GM21360 (cell line): ENCODE results near the gene WNT7B.

ENCODE experiments used
- ATAC-seq: cut with Tn5 transposase; IDR thresholded peaks from one replicate; pipeline ENCODE4 v1.9.1; 2021; ENCODE audit warnings: mild to moderate bottlenecking, moderate library complexity; ENCODE audit not compliant: unreplicated experiment

Gene WNT7B

GRCh38 chr22:45974498-45974897 is 2.5 kb downstream of the WNT7B start:
- ATAC-seq, result no peak

- ATAC-seq, result no peak
Measured at GRCh38 chr22:45972889-45973253, 4.1 kb downstream of the WNT7B start.

DNA sequence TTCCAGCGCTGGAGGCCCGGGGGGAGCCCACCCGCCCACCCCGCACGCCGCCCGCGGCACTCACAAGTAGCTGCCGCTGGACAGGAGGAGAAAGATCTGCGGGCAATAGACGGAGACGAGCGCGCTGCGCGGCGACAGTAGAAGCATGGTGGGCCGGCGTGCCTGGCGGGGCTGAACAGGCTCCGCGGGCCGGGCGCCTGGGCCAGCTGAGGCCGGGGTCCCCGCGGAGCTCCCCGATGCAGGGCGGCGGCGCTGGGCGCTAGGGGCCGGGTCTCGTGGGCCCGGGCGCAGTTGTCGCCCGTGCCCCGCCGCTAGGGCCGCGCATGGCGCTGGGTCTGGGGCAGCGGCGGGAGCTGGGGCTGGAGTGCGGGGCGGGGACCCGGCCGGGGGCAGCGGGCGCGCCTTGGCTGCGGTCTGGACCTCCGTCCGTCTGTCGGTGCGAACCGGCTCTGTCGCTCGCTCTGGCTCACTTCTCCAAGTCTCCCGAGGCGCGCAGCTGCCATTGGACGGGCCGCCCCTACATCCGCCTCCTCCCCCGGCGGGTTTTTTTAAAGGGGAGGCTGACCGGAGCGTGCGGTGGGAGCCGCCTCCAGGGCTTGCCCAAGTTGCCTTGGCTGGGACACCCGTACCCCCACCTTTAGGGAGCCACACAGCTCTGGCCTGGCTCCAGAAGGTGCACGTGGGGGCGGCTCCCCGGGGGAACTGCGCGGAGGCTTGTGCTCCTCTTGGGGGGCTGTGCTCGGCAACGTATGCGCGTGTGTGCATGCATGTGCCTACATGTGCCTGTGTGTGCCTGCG is 4.7 kb downstream of the WNT7B start:
- ATAC-seq, result no peak

DNA sequence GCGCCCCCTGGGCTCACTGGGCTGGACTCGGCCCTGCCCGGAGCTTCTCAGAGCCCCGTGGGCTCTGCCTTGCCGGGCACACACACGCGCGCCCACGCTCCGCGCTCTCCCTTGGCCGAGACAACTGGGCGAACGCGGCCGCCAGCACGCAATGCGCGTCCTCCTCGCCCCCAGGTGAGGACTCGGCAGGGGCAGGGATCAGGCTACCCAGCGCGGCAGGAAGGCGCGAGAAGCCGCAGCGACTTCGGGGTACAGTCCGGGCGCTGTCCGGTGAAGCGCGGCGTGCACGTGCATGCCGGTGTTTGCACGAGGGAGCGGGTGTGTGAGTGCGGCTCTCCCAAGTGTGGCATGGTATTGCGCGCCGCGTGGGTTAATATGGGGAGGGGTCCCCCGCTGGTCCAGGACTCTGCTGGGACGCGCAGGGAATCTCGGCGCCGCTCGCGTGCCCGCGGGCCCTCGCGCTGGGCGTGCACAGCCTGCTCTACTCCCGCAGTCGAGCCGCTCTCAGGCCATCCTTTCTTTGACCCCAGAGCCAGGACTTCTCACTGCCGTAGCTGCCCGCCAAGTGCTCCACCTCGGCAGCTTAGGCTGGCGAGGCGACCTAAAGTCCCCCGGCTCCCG is 5.4 kb downstream of the WNT7B start:
- ATAC-seq, result no peak

- ATAC-seq, result no peak
Measured at GRCh38 chr22:45970705-45971407, 6.1 kb downstream of the WNT7B start.

- no peak for ATAC-seq
Measured at GRCh38 chr22:45969801-45970470, 7.0 kb downstream of the WNT7B start.

DNA sequence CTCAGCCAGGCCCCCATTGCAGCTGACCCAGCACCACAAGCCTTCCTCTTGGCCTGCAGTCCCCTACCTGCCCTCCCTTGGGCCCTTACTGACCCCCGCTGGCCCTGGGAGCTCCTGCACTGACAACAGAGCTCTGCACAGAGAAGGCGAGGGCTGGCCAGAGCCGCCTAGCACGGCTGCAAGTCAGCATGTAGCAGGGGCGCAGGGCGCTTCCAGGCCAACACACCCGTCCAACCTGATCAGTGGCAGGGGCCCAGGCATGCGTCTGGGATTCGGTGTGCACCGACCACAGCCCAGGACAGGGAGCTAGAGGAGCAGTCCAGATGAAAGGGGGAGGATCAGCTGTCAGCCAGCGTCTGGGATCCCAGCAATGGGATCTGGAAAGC is 7.6 kb downstream of the WNT7B start:
- ATAC-seq, result no peak

GRCh38 chr22:45968751-45969413 is 8.1 kb downstream of the WNT7B start:
- no peak for ATAC-seq

DNA sequence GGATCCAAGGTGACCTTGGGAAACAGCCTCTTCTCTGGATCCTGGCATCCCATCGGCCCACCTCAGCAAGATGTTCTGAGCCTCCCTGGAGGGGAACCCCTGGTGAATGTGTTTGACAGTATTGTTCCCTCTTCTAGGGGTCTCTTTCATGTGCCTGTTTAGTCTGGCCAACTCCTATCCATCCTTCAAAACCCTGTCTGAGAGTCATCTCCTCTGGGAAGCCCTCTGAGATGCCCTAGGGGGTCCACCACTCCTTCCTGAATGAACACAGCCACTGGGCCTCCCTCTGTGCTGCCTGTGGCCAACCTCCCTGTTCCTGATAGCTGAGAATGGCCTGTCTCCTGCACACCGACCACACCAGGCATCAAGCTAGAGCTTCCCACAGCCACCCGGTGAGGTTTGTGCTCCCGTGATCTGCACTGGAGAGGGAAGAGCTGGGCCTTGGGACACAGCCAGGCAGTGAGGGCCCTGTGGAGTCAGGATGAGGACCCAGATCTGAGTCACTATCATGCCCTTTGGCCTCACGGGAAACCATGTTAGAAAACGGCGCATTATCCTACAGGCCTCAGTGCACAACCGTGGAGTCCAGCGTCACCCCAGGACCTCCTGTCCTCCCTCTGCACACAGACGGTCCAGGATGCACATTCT is 8.8 kb downstream of the WNT7B start:
- ATAC-seq, result no peak

- ATAC-seq, result no peak
Measured at GRCh38 chr22:45966895-45967365, 10.0 kb downstream of the WNT7B start.

DNA sequence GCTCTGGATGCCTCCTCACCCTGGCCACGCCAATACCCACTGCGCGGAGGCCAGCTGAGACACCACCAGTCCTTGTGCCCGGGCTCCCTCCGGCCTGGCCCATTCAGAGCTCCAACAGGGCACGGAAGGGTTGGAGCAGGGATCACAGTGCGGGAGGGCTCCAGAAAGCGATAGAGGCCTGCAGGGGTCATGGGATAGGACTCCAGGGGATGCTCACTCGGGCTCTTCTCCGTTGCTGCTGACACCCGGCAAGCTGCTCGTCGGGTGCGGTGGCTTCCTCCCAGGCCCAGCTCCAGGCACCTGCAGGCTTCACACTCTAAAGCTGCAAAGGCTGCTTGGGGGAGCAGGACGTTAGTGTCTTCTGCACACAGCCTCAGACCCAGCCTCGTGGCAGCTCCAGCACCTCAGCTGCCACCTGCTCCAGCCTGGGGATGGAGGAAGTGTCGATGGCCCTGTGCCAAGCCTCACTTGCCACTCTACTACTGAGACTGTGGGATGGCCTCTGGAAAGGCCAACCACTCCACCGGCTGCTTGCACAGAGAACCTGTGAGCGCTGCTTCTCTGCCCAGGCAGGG is 10.6 kb downstream of the WNT7B start:
- ATAC-seq, result no peak

GRCh38 chr22:45965563-45965962 is 11.4 kb downstream of the WNT7B start:
- ATAC-seq, result no peak

DNA sequence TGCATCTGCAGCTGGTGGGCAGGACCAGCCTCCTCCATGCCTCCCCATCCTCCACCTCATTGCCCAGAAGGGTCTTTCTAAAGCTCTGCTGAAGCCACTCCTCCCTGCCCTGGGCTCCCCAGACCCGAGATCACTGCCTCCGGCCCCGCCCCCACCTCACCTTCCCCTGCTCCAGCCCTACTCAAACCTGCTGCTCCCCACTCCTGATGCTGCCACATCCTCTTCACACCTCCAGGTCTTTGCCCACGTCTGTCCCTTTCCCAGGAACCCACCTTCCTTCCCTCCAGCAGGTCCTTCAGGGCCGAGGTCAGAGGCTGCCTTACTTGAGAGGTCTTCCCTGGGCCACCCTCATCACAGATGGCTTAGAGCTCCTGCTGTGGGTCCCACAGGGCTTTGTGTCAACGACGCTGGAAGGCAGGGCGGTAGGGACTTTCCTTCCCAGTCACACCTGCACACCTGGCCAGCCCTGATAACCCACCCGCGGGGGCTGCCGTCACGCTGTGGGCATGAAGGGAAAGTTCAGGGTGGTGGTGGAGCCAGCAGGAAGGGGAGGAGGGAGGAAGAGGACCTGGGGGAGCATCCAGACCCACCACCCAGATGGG is 11.9 kb downstream of the WNT7B start:
- ATAC-seq, result no peak

DNA sequence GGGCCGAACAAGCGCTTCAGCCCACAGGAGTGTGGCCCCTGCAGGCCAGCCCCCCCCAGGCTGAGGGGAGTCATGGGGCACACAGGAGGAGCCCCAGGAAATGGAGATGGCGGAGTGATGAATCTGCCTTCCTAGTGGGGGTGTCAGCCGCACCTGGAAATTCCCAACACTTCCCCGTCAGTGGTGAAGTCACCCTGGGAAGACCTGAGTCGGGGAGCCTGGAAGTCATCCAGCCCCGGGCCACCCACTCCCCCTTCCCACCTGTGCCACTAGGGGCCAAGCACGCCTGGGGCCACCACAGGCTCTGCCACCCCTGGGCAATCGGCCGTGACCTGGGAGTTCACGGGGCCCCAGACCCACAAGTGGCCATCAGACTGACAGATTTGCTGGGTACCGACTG is 12.6 kb downstream of the WNT7B start:
- no peak for ATAC-seq

DNA sequence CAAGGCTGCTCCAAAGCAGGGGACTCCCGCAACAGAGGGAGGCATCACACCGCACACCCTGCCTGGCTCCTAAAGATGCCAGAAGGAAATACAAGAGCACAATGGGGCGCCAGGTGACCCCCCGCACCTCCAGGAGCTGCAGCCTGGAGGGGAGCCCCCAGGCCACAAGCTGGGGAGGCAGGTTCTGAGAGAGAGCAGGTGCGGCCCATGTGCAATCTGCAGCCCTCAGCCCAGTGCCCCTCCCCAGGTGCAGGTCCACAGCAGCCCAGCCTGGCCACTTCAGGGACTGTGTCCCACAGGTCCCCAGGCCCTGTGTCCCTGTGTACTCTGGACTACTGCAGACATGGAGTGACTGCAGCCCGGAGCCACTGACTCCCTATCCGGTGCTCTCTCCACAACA is 13.1 kb downstream of the WNT7B start:
- ATAC-seq, result no peak

DNA sequence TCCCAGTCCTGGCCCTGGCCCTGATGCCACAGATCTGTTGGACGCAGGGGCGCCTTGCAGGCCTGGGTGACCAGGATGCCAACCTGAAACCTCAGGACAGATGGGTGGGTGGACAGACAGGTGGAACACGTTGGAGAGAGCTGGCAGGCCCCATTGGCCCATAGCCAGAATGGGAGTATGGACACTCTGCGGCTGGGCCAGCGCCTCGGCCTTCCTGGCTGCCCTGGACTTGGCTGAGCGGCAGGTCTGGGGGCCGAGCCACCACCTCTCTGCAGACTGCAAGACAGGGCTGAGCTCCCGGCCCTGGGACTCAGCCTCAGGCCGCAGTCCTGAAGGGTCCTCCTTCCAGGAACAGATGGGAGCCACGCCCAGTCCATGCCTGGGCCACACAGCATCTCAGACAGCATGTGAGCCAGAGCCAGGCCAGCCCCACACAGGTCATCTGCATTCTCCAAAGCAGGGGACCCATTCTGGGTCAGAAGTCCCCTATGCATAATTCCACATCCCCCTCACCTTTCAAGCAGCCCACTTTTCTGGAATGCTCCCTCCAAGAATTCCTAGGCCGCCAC is 14.1 kb downstream of the WNT7B start:
- no peak for ATAC-seq

DNA sequence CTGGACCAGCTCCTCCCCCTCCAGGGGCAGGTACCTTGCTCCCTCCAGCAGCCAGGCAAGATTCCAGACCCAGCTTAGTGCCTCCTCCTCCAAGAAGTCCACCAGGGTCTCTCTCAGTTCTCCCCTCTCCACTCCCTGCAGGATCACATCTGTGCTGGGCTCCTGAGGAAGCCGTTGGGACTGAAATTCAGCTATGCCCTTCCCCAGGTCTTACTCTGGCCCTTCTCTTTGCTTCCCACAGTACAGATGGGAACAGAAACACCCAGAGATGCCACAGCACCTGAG is 14.6 kb downstream of the WNT7B start:
- no peak for ATAC-seq

- ATAC-seq, result no peak
Measured at GRCh38 chr22:45961679-45962433, 15.1 kb downstream of the WNT7B start.
